GM18526 (cell line): ENCODE results near the gene CDH4.

Experiments
- POLR2A ChIP-seq: IDR thresholded peaks from 3 replicates; pipeline ENCODE4 v1.6.1; 2011; ENCODE audit not compliant: insufficient read length; ENCODE audit errors: extremely low read depth

CDH4 gene

GRCh38 chr20:61877776-61878477, 625.9 kb downstream of the CDH4 start:
- TF ChIP-seq POLR2A = no peak

- TF ChIP-seq POLR2A = no peak
These were observed 626.6 kb downstream of the CDH4 start for GRCh38 chr20:61878478-61879302.

- TF ChIP-seq POLR2A = no peak
These were observed 627.2 kb downstream of the CDH4 start for GRCh38 chr20:61879303-61879620.

- no peak for TF ChIP-seq POLR2A
These were observed 627.6 kb downstream of the CDH4 start for GRCh38 chr20:61879694-61880093.

GRCh38 chr20:61880706-61881105, 628.6 kb downstream of the CDH4 start:
- TF ChIP-seq POLR2A = no peak

GRCh38 chr20:61881416-61881815, 629.4 kb downstream of the CDH4 start:
- TF ChIP-seq POLR2A = no peak

- TF ChIP-seq POLR2A = no peak
These were observed 629.8 kb downstream of the CDH4 start for GRCh38 chr20:61881861-61882260.

GRCh38 chr20:61882716-61883615, 630.9 kb downstream of the CDH4 start:
- TF ChIP-seq POLR2A = no peak

GRCh38 chr20:61883857-61884393, 631.9 kb downstream of the CDH4 start:
- TF ChIP-seq POLR2A = no peak

GRCh38 chr20:61884571-61885389, 632.7 kb downstream of the CDH4 start:
- TF ChIP-seq POLR2A = no peak

- no peak for TF ChIP-seq POLR2A
These were observed 634.0 kb downstream of the CDH4 start for GRCh38 chr20:61885759-61886715.

- TF ChIP-seq POLR2A = no peak
These were observed 634.9 kb downstream of the CDH4 start for GRCh38 chr20:61886721-61887595.

GRCh38 chr20:61887596-61888093, 635.6 kb downstream of the CDH4 start:
- TF ChIP-seq POLR2A = no peak
